CD4-positive, CD25-positive, alpha-beta regulatory T cell (primary cell): ENCODE measurements around the gene PARD6B. TPM values are rescaled to one million over a fixed set of nuclear protein-coding genes. Genes with fewer than 3 reads are reported as not detected.

ENCODE experiments used
- ATAC-seq, 2 donors: fragments of 150-1000 bp; cut with Tn5 transposase; one replicate each; pipeline ENCODE4 v1.10.0; 2021; ENCODE audit warnings: low read depth in 2 of 2, moderate number of reproducible peaks in 2 of 2, moderate library complexity in 1 of 2
- DNase-seq, 3 donors: peaks; one replicate each; pipeline versions ENCODE4 v3.0.0 to v3.0.0-alpha.2; 2012 to 2022; ENCODE audit warnings: mixed read lengths in 1 of 3
- H3K27ac ChIP-seq: one replicate; pipeline ENCODE4 v1.7.0; 2013; ENCODE audit warnings: mild to moderate bottlenecking, low read length; ENCODE audit not compliant: insufficient read depth, poor library complexity, severe bottlenecking
- H3K27me3 ChIP-seq: one replicate; pipeline ENCODE4 v1.7.0; 2013; ENCODE audit warnings: low read length; ENCODE audit not compliant: control insufficient read depth, insufficient read depth
- H3K36me3 ChIP-seq: one replicate; pipeline ENCODE4 v1.7.0; 2013; ENCODE audit warnings: mild to moderate bottlenecking, low read length, moderate library complexity; ENCODE audit not compliant: control insufficient read depth, insufficient read depth
- H3K4me1 ChIP-seq: 2 replicates; pipeline ENCODE4 v1.7.0; 2013; ENCODE audit warnings: mild to moderate bottlenecking, low read length; ENCODE audit not compliant: insufficient read depth, control insufficient read depth, poor library complexity, severe bottlenecking
- H3K4me3 ChIP-seq: one replicate; pipeline ENCODE4 v1.7.0; 2013; ENCODE audit warnings: low read depth, mild to moderate bottlenecking, low read length, moderate library complexity
- H3K9me3 ChIP-seq, 2 experiments: 1 replicate in 1 of 2; 2 replicates in 1 of 2; pipeline ENCODE4 v1.7.0; 2013; ENCODE audit warnings: low read length in 2 of 2, mild to moderate bottlenecking in 1 of 2, moderate library complexity in 1 of 2; ENCODE audit not compliant: control insufficient read depth in 2 of 2
- H3K27ac Mint-ChIP-seq, 3 donors: one replicate each; pipeline ENCODE4 v1.8.0; 2020 to 2022; ENCODE audit warnings: mild to moderate bottlenecking in 3 of 3, mixed read lengths in 3 of 3, moderate library complexity in 2 of 3
- H3K27me3 Mint-ChIP-seq: one replicate; pipeline ENCODE4 v1.8.0; 2022; ENCODE audit warnings: mild to moderate bottlenecking, mixed read lengths
- H3K36me3 Mint-ChIP-seq: one replicate; pipeline ENCODE4 v1.8.0; 2020; ENCODE audit warnings: mixed read lengths
- H3K4me1 Mint-ChIP-seq, 4 donors: one replicate each; pipeline ENCODE4 v1.8.0; 2020 to 2022; ENCODE audit warnings: mixed read lengths in 4 of 4, mild to moderate bottlenecking in 1 of 4
- H3K4me3 Mint-ChIP-seq, 4 donors: one replicate each; pipeline ENCODE4 v1.8.0; 2020 to 2022; ENCODE audit warnings: mild to moderate bottlenecking in 4 of 4, mixed read lengths in 4 of 4, moderate library complexity in 3 of 4
- H3K9me3 Mint-ChIP-seq, 7 donors: one replicate each; pipeline ENCODE4 v1.8.0; 2020 to 2022; ENCODE audit warnings: mixed read lengths in 7 of 7, mild to moderate bottlenecking in 3 of 7, moderate library complexity in 2 of 7
- polyA plus RNA-seq, 4 donors: library from polyadenylated mRNA; unstranded; fragments of 300-500 nt; fragmentation: Illumina TruSeq; gene quantifications; one replicate each; pipeline ENCODE4 v1.2.3, GENCODE V29; 2021
- total RNA-seq: library from RNA; stranded (reverse); gene quantifications from one replicate; pipeline ENCODE4 v1.2.3, GENCODE V29; 2022

PARD6B gene
- total and polyA plus RNA-seq, 5 donors from 2014 or later = 0.79 to 5.0 (median 1.2) TPM

GRCh38 chr20:50689864-50690649, 41.3 kb upstream of the PARD6B start:
- H3K27ac ChIP-seq = no peak overlapping the region
- H3K27me3 Mint-ChIP-seq = peaks cover 49% of the 10 kb centered on the region
- H3K4me3 ChIP-seq = no peak overlapping the region
- ATAC-seq = no peak
- no peak overlapping the region for H3K4me3 Mint-ChIP-seq
- H3K9me3 Mint-ChIP-seq = peaks cover 0 to 3% (median 0%) of the 10 kb centered on the region in 7 donors
- no peaks in the 10 kb centered on the region for H3K4me1 ChIP-seq
- no peaks in the 10 kb centered on the region for H3K9me3 ChIP-seq
- H3K27ac Mint-ChIP-seq = no peak overlapping the region
- DNase-seq = no peak
- no peaks in the 10 kb centered on the region for H3K36me3 Mint-ChIP-seq
- H3K36me3 ChIP-seq = no peaks in the 10 kb centered on the region
- H3K4me1 Mint-ChIP-seq = peaks cover 0 to 13% (median 4%) of the 10 kb centered on the region in 4 donors
- H3K27me3 ChIP-seq = peaks cover 15% of the 10 kb centered on the region

- Mint-ChIP-seq H3K9me3 (peaks cover 0 to 3% (median 0%) of the 10 kb centered on the region in 7 donors), H3K36me3 (no peaks in the 10 kb centered on the region), H3K27ac (no peak within 1 kb of the TSS), H3K27me3 (peaks cover 51% of the 10 kb centered on the region), H3K4me1 (peaks cover 0 to 13% (median 4%) of the 10 kb centered on the region in 4 donors), H3K4me3 (peak within 1 kb of the TSS in 3 of 4 donors; percentile 2 to 44 (median 7))
- no peak for ATAC-seq
- H3K27ac ChIP-seq = no peak within 1 kb of the TSS
- no peaks in the 10 kb centered on the region for H3K9me3 ChIP-seq
- H3K4me1 ChIP-seq = no peaks in the 10 kb centered on the region
- peaks cover 15% of the 10 kb centered on the region for H3K27me3 ChIP-seq
- H3K36me3 ChIP-seq = no peaks in the 10 kb centered on the region
- H3K4me3 ChIP-seq = no peak within 1 kb of the TSS
- DNase-seq = no peak
These were observed 40.5 kb upstream of the PARD6B start, which contains the start of gene RIPOR3 for GRCh38 chr20:50690650-50691572. Gene RIPOR3, minus strand, starts transcription at chr20:50691542. Its CDS starts 414 bp downstream, at chr20:50691128.

GRCh38 chr20:50691573-50692551, 39.5 kb upstream of the PARD6B start:
- ATAC-seq = no peak
- Mint-ChIP-seq H3K36me3 (no peaks in the 10 kb centered on the region), H3K27ac (no peak overlapping the region), H3K4me3 (peak overlapping the region in 3 of 4 donors; percentile 2 to 44 (median 7)), H3K27me3 (peaks cover 51% of the 10 kb centered on the region), H3K4me1 (peaks cover 0 to 13% (median 4%) of the 10 kb centered on the region in 4 donors), H3K9me3 (peaks cover 0 to 3% (median 0%) of the 10 kb centered on the region in 7 donors)
- no peak overlapping the region for H3K27ac ChIP-seq
- H3K36me3 ChIP-seq = no peaks in the 10 kb centered on the region
- DNase-seq = no peak
- H3K27me3 ChIP-seq = peaks cover 15% of the 10 kb centered on the region
- H3K4me1 ChIP-seq = no peaks in the 10 kb centered on the region
- H3K4me3 ChIP-seq = no peak overlapping the region
- no peaks in the 10 kb centered on the region for H3K9me3 ChIP-seq

- Histone ChIP-seq H3K36me3 (no peaks in the 10 kb centered on the region), H3K9me3 (no peaks in the 10 kb centered on the region), H3K27ac (no peak overlapping the region), H3K27me3 (peaks cover 15% of the 10 kb centered on the region), H3K4me3 (no peak overlapping the region), H3K4me1 (no peaks in the 10 kb centered on the region)
- Mint-ChIP-seq H3K27ac (no peak overlapping the region), H3K36me3 (no peaks in the 10 kb centered on the region), H3K9me3 (peaks cover 0 to 4% (median 0%) of the 10 kb centered on the region in 7 donors), H3K27me3 (peaks cover 51% of the 10 kb centered on the region), H3K4me3 (peak overlapping the region in 1 of 4 donors; percentile 5), H3K4me1 (peaks cover 0 to 13% (median 4%) of the 10 kb centered on the region in 4 donors)
- DNase-seq (no peak), ATAC-seq (no peak)
These were observed 38.8 kb upstream of the PARD6B start for GRCh38 chr20:50692552-50692933.

- Mint-ChIP-seq H3K36me3 (no peaks in the 10 kb centered on the region), H3K9me3 (peaks cover 0 to 4% (median 0%) of the 10 kb centered on the region in 7 donors), H3K27ac (no peak overlapping the region), H3K4me1 (peaks cover 0 to 13% (median 4%) of the 10 kb centered on the region in 4 donors), H3K4me3 (no peak overlapping the region), H3K27me3 (peaks cover 51% of the 10 kb centered on the region)
- H3K4me3 ChIP-seq = no peak overlapping the region
- no peaks in the 10 kb centered on the region for H3K4me1 ChIP-seq
- ATAC-seq (no peak), DNase-seq (no peak)
- H3K9me3 ChIP-seq = no peaks in the 10 kb centered on the region
- H3K27ac ChIP-seq = no peak overlapping the region
- H3K27me3 ChIP-seq = peaks cover 15% of the 10 kb centered on the region
- no peaks in the 10 kb centered on the region for H3K36me3 ChIP-seq
These were observed 38.4 kb upstream of the PARD6B start for GRCh38 chr20:50693001-50693400.

- H3K4me3 Mint-ChIP-seq = no peak overlapping the region
- ATAC-seq = no peak
- peaks cover 0 to 13% (median 4%) of the 10 kb centered on the region in 4 donors for H3K4me1 Mint-ChIP-seq
These were observed 36.8 kb upstream of the PARD6B start for GRCh38 chr20:50694379-50695134.

More at GRCh38 chr20:50694379-50695134, 36.8 kb upstream of the PARD6B start:
- Mint-ChIP-seq H3K27ac (no peak overlapping the region), H3K36me3 (no peaks in the 10 kb centered on the region), H3K27me3 (peaks cover 39% of the 10 kb centered on the region), H3K9me3 (peaks cover 0 to 4% (median 0%) of the 10 kb centered on the region in 7 donors)
- H3K27me3 ChIP-seq = peaks cover 15% of the 10 kb centered on the region
- H3K4me1 ChIP-seq = no peaks in the 10 kb centered on the region
- H3K4me3 ChIP-seq = no peak overlapping the region
- H3K27ac ChIP-seq = no peak overlapping the region
- H3K9me3 ChIP-seq = no peaks in the 10 kb centered on the region
- H3K36me3 ChIP-seq = no peaks in the 10 kb centered on the region
- DNase-seq = no peak
